GM21390 (cell line): ENCODE results near the gene SIGLEC6.

Experiments used
- ATAC-seq: cut with Tn5 transposase; IDR thresholded peaks from one replicate; pipeline ENCODE4 v1.9.1; 2021; ENCODE audit not compliant: unreplicated experiment

Gene SIGLEC6

DNA sequence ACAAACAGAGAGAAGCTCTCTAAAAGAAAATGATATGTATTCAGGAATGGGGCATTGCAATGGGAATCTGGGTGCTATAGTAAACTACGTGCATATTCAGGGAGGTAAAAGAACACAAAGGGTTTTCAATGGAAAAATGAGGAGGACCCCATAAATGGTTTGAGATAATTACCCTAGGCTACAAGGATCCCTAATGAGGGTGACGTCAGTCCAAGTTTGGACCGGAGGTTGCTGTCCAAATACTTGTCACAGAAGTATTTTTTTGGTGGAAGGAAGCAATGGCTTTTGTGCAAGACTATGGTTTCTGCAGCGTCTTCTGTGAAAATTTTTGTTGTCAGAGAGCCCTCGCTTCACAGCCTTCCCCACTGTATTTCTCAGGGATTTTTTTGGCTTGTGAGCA lies 54.1 kb downstream of the SIGLEC6 start:
- no peak for ATAC-seq

DNA sequence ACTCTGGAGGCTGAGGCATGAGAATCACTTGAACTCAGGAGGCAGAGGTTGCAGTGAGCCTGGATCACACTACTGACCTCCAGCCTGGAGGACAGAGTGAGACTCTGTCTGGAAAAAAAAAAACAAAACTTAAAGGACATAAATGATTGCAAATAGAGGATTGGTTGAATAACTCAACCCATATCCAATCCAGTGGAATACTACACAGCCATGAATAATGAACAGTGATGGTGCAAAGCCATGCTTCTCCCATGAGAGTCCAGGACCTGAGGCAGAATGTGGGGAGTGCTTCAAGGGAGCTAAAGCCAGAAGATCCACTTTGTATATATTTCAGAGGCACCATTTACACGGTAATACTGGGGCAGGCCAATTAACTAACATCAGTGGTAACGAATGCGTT lies 55.3 kb downstream of the SIGLEC6 start:
- no peak for ATAC-seq

DNA sequence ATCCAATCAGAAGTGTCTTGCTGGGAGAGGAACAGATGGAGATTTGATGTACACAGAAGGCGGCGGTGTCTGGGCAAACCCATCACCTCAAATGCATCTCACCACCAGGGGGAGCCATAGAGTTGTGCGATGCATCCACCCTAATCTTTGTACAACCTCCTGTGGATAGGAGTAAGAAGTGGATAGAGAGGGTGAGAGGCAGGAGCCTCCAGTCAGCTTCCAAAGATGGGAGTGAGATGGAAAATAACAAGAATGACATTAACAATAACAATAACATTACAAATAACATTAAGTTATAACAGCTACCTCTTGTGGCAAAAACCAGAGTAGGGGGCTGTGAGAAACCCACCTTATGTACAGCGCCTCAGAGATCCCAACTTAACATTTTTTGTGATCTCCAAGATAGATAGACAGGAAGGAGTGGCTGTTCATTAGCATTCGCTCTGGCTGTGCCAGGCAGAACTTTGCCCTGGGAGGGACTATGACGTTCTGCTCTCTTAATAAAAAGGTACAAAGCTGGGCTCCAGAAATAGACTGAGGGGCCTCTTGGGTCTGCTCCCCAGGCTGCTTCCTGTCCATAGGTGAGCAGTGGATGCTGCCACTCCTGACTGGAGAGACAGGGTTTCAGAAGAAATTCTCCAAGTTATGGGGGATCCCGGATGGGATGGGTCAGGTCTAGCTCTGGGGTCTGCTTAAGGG lies 58.3 kb downstream of the SIGLEC6 start:
- ATAC-seq: no peak

DNA sequence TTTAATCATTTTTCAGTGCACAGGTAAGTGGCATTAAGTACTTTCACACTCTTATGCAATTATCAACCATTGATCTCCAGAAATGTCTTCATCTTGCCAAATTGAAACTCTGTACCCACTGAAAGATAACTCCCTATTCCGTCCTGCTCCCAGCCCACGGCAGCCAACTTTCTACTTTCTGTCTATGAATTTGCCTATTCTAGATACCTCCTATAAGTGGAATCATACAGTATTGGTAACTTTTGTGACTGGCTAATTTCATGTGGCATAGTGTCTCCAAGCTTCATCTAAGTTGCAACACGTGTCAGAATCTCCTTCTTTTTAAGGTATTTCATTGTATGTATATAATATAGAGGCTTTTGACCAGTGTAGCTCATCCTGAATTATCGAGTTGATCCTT lies 58.9 kb downstream of the SIGLEC6 start:
- no peak for ATAC-seq

DNA sequence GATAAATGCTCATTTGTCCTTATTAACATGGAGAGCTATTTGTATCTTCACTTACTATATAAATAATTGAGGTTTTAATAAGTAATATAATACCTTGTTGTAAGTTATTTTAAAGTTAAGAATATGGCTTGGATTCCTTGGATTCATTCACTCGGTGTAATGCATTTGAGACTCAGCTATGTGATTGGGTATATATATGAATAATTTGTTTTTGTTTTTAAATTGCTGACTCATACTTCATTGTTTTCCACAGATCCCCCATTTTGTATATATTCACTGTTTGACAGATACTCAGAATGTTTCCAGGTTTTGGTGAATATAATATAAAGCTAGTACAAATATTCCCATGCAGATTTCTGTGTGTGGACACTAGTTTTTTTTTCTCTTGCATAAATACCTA lies 59.9 kb downstream of the SIGLEC6 start:
- no peak for ATAC-seq

DNA sequence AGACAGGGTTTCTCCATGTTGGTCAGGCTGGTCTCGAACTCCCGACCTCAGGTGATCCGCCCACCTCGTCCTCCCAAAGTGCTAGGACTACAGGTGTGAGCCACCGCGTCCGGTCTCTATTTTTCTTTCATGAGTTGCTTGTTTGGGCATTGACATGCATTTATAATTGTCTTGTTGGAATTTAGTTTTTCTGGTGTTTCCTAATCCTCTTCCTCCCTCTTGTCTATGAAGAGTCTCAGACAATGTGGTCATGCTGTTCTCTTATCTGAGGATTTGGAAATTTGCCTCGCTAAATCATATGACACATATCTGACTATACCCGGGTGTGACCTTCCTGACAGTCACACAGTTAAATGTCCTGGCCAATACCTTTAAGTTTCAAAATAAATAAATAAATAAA lies 60.5 kb downstream of the SIGLEC6 start:
- ATAC-seq: no peak

DNA sequence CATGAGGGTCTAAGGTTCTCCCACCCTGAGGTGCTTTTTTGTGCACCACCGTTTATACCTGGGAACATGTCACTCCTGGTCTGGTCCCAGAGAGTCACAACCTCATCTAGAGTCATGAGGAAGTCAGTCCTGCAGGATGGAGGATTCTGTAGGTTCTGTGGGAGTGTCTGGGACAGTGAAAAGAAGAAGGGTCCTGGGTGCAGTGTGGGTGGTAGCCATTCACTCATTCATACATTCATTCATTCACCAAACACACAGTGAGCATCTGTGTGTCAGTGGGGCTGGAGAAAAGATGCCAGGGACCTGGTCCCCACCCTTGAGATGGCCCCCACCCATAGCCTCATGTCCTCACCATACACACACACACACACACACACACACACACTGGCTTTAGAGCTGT lies 61.8 kb downstream of the SIGLEC6 start:
- ATAC-seq: no peak

DNA sequence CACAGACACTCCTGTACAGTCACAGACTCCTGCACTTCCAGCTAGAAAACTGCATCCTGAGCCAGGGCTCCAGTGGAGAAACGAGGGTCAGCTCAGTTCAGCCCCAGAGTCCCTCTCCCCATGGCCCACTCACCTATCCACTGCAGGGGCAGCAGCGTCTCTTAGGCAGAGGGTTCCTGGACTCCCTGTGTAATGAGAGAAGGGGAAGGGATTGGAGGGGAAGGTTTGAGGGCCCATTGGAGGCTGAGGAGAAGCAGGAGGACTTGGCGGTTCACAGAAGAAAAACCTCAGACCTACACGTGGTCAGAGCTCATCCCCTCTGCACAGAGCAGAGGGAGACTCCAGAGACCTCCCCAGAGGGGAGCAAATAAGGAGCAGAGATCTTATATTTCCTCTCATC lies 62.3 kb downstream of the SIGLEC6 start:
- ATAC-seq: no peak

DNA sequence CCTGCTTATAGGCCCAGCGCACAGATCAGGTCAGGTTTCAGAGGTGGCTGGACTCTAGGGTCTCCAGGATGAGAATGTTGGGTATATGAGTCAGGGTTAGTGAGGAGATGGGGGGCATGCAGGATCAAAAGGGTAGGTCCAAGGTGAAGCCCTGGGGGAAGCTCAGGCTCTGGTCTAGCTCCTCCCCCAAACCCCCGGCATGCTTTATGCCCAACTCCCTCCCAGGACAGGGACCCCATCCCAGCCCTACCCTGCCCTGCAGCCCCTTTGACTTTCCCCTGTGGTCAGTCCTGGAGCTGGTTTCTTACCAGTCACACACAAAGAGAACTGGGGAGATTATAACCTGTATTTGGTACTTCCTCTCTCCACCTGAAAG lies 62.9 kb downstream of the SIGLEC6 start:
- ATAC-seq: no peak

DNA sequence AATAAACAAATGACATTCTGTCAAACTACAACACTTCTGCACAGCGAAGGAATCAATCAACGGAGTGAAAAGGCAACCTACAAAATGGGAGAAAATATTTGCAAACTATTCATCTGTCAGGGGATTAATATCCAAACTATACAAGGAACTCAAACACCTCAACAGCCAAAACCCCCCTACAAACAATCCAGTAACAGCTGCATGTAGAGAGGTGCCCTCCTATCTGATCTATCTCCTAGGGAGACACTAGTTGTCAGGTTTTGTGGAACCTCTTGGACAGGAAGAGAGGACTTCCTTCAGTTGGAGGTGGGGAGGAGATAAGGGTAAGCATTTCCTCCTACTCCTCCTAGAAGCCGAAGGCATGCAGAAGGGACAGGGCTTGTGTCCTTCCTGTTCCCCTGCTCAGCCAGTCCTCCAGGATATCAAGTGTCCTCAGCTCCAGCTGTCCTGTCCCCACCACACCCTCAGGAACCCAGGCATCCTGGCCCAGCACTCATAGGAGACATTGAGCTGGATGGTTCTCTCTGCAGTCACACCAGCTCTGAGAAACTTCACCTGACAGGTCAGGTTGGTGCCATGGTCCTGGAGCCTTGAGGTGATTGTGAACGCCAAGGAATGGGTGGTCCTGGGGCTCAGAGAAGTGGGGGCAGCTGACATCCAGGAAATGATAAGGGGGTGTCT lies 63.5 kb downstream of the SIGLEC6 start:
- no peak for ATAC-seq
